Thymus (tissue), 11 donors: ENCODE data around the gene MYADML2. TPM values are rescaled to one million over a fixed set of nuclear protein-coding genes. Genes with fewer than 3 reads are reported as not detected.

Experiments used
- DNase-seq, 9 donors: peaks; one replicate each; pipeline ENCODE4 v3.0.0-alpha.2; 2013; ENCODE audit warnings: low spot score in 9 of 9, low read depth in 6 of 9, missing footprints in 1 of 9
- H3K27ac ChIP-seq, 2 donors: one replicate each; pipeline ENCODE4 v1.5.1; 2013; ENCODE audit warnings: control low read depth in 1 of 2, low read depth in 1 of 2, low read length in 1 of 2, mild to moderate bottlenecking in 1 of 2, moderate library complexity in 1 of 2
- H3K27me3 ChIP-seq, 2 donors: one replicate each; pipeline ENCODE4 v1.5.1; 2013; ENCODE audit warnings: low read length in 1 of 2; ENCODE audit not compliant: control insufficient read depth in 2 of 2, insufficient read depth in 1 of 2
- H3K36me3 ChIP-seq, 2 donors: one replicate each; pipeline ENCODE4 v1.5.1; 2013; ENCODE audit warnings: low read length in 1 of 2, mild to moderate bottlenecking in 1 of 2, moderate library complexity in 1 of 2; ENCODE audit not compliant: control insufficient read depth in 2 of 2, insufficient read depth in 2 of 2
- H3K4me1 ChIP-seq, 2 donors: one replicate each; pipeline ENCODE4 v1.5.1; 2013; ENCODE audit warnings: low read length in 2 of 2; ENCODE audit not compliant: control insufficient read depth in 2 of 2, insufficient read depth in 2 of 2
- H3K4me3 ChIP-seq, 2 donors: one replicate each; pipeline ENCODE4 v1.5.1; 2013; ENCODE audit warnings: low read length in 2 of 2, control low read depth in 1 of 2, mild to moderate bottlenecking in 1 of 2
- H3K9me3 ChIP-seq, 2 donors: one replicate each; pipeline ENCODE4 v1.5.1; 2013; ENCODE audit warnings: low read length in 1 of 2, mild to moderate bottlenecking in 1 of 2; ENCODE audit not compliant: control insufficient read depth in 2 of 2, insufficient read depth in 1 of 2
- WGBS: extraction: QIAGEN DNeasy Blood & Tissue Kit; methylation state at CpG from one replicate; pipeline ENCODE4 v1.1.7; 2013; 5-methylcytosine and 5-hydroxymethylcytosine counted together
- polyA plus RNA-seq: library from polyadenylated mRNA; stranded (reverse); fragments of 200-250 nt; gene quantifications from one replicate; pipeline ENCODE4 v1.2.3, GENCODE V29; 2013
- total RNA-seq: library from RNA; stranded (reverse); fragments of 120-200 nt; gene quantifications from one replicate; pipeline ENCODE4 v1.2.4, GENCODE V29; 2013
- donor health status: healthy.

MYADML2 gene
- total and polyA plus RNA-seq, 2 donors = 0.05 to 0.07 TPM

DNA sequence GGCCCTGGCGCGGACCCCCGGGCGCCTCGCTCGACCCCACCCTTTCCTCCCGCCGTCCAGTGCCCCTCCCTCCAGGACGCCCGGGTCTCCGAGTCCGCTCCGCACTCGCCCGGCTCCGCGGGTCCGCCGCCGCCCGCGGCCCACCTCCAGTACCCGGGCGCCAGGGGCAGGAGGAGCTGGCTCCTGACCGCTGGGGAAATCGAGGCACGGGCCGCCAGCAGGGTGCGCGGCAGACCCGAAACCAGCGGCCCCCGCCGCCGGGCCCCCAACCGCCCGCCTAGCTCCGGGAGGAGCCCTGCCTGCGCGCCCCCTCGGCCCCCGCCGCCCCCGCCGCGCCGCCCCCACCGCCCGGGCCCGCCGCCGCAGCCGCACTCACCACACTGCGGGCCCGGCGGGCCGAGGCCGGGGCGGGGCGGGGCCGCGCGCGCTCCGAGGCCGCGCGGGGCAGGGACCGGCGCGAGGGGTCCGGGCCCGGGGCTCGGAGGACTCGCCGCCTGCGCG lies 19.8 kb downstream of the MYADML2 start:
- WGBS = under 1% methylated on average over 78 of the region's 78 CpGs
- H3K4me3 ChIP-seq = peak overlapping the region; percentile 59 to 92
- DNase-seq = peak in 1 of 9 donors; percentile 28
- H3K27me3 ChIP-seq = peaks cover 20 to 51% of the 10 kb centered on the region in 2 donors
- H3K36me3 ChIP-seq = peaks cover 4 to 7% of the 10 kb centered on the region in 2 donors
- peaks cover 0 to 8% of the 10 kb centered on the region in 2 donors for H3K9me3 ChIP-seq
- peak overlapping the region in 1 of 2 donors; percentile 76 for H3K27ac ChIP-seq
- H3K4me1 ChIP-seq = peaks cover 35 to 54% of the 10 kb centered on the region in 2 donors

DNA sequence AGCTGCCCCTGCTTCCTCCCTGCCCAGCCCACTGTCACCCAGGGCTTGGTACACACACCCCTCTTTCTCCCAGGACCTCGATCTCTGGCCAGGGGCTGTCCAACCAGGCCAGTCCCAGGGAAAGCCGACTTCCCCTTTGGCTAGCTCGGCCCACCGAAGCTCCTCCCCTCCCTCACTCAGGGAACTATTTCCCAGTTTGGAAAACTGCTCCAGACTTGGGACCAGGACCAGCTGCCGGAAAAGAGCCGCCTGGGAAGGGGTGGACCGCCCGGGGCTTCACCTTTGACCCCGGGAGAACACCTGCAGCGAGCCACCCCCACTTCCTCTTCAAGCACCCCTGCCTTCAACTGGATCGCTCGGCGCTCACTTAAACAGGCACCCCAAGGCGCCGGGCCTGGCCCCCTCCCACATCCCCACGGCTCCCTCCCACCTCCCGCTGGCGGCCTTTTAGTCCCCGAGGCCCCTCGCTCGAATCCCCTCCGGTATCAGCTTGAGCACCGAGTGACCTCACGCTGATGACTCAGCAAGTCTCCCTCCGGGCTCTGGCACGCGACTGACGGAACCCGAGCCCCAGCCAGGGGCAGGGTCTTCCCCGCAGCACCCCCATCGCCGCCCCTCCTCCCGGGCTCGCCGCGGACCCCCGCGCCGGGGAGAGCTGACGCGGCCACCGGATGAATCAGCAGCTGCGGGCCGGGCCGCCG lies 20.4 kb downstream of the MYADML2 start:
- DNase-seq = peak in 4 of 9 donors; percentile 54 to 79 (median 64)
- H3K4me1 ChIP-seq = peaks cover 35 to 54% of the 10 kb centered on the region in 2 donors
- WGBS = 1% methylated on average over 46 of the region's 46 CpGs

DNA sequence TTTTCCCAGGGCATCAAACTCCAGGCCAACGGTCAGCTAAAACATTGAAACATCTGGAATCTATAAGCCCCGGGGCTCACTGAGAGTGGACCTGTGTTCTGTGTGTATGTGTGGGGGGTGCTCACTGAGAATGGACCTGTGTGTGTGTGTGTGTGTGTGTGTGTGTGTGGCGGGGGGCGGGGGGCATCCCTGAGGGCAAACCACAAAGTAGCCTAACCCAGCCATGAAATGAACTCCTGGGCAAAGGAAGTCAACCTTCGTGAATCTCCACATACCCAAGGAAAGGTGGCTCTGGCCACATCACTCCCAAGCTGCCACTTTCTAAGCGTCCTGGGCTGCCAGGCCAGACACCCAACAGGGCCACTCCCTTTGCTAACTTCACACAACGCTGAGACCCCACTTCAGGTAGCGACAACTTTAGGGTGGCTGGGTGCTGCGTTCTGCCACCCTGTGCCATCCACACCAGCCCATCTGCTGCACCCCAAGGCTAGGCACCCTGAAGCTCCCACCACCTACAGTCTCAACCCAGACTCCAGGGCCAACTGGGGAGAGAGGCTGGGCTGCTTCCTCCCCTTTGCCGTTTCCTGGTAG lies 21.1 kb downstream of the MYADML2 start:
- 78% methylated on average over 10 of the region's 10 CpGs for WGBS
- H3K4me1 ChIP-seq = peaks cover 35 to 52% of the 10 kb centered on the region in 2 donors
- H3K4me3 ChIP-seq = peak overlapping the region; percentile 59 to 92
- H3K36me3 ChIP-seq = peaks cover 9 to 16% of the 10 kb centered on the region in 2 donors
- H3K9me3 ChIP-seq = peaks cover 0 to 8% of the 10 kb centered on the region in 2 donors
- DNase-seq = peak in 1 of 9 donors; percentile 35
- H3K27me3 ChIP-seq = peaks cover 20 to 41% of the 10 kb centered on the region in 2 donors
- peak overlapping the region; percentile 76 to 78 for H3K27ac ChIP-seq

More for the DNA sequence above, 20.4 kb downstream of the MYADML2 start:
- Histone ChIP-seq H3K27ac (peak overlapping the region; percentile 76 to 78), H3K9me3 (peaks cover 0 to 8% of the 10 kb centered on the region in 2 donors), H3K4me3 (peak overlapping the region; percentile 59 to 92), H3K36me3 (peaks cover 9 to 12% of the 10 kb centered on the region in 2 donors), H3K27me3 (peaks cover 20 to 47% of the 10 kb centered on the region in 2 donors)

DNA sequence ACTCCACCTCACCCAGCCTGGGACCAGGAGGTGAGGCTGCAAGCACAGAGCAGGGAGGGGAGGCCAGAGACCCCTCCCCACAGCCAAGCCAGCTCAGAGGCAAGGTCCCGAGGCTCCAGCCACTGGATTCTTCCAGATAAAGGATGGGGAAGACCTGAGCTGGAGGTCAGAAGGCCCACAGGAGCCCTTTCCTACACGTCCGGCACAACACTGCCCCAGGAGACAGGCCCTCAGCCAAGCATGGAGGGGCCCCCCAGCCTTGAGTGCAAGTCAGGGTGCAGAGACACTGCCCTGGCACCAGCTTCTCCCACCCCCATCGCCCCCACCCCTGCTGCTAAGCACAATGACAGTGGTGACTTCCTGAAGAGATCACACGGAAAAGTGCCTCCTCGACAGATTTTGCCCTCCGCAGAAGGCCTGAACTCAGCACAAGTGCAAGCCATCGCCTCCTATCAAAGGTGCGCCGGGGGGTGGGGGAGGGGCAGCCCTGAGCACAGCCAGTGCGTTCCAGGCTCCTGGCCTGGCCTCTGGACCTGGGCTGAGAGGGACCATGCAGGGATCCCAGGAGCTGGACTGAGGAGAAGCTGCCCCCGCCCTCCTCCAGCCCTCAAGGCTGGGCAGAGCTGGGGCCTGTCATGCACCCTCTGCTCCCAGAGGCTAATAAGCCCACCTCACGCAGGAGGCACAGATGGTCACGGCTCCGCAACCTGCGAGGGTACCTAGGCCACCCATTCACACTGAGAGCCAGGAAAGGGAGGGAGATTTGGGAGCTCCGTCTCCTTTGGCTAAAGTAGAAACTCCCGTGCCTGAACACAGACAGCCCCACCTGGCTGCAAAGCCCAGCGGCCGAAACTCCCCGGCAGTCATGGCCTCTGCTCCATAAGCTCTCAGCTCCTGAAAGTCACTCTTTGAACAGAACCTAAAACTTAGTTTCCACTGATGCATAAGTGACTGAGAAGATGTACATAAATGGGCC lies 22.2 kb downstream of the MYADML2 start:
- Histone ChIP-seq H3K27me3 (peaks cover 20 to 30% of the 10 kb centered on the region in 2 donors), H3K4me1 (peaks cover 35 to 46% of the 10 kb centered on the region in 2 donors), H3K9me3 (peaks cover 0 to 8% of the 10 kb centered on the region in 2 donors), H3K4me3 (no peak overlapping the region), H3K27ac (peak overlapping the region in 1 of 2 donors; percentile 15), H3K36me3 (peaks cover 14 to 21% of the 10 kb centered on the region in 2 donors)
- peak in 3 of 9 donors; percentile 44 to 69 (median 57) for DNase-seq
- 70% methylated on average over 21 of the region's 21 CpGs for WGBS

DNA sequence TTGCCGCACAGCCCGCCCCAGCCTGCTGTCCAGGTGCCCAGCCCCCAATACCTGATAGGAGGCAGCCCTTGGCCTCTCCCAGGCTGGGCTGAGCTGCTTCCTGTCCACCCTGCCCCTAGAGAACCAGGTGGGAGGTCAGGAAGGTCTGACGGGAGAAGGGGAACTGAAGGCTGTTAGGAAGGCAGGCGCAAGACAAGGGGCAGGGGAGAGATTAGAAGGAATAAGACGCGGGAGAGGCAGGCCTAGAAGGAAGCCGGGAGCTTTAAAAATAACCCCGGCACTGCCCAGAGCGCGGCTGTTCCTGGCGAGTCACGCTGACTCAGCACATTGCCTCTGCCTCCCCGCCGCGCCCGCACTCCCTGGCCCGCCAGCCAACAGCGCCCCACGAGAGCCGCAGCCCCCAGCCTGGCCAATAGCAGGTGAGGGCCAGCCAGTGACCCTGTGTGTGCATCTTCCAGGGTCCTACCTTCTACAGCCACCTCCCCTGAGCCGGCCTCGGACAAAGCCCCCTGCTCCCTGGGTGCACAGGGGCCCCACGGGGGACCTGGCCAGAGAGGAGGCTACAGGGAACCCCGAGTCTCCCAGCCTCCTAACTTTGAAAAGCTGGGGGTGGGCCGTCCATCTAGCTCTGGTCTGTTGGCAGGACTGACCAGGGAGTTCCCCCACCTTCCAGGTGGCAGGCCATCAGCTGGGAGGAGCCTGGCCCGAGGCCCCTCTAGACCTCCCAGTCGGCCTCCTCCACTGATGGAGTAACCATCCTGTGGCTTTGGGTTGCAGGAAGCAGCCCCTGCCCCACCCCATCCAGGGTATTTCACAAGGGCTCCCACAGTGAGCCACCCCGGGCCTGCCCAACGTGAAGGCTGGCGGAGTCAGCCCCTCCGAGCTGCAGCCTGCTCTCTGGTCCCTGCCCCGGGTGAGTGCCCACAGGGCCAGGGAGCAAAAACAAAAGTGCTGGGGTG lies 23.5 kb downstream of the MYADML2 start:
- peaks cover 9 to 17% of the 10 kb centered on the region in 2 donors for H3K27me3 ChIP-seq
- peaks cover 0 to 5% of the 10 kb centered on the region in 2 donors for H3K9me3 ChIP-seq
- H3K4me1 ChIP-seq = peaks cover 34 to 43% of the 10 kb centered on the region in 2 donors
- no peak overlapping the region for H3K4me3 ChIP-seq
- WGBS = 21% methylated on average over 32 of the region's 32 CpGs
- peak overlapping the region; percentile 32 to 33 for H3K27ac ChIP-seq
- peak in 2 of 9 donors; percentile 20 to 44 for DNase-seq
- peaks cover 19 to 24% of the 10 kb centered on the region in 2 donors for H3K36me3 ChIP-seq

DNA sequence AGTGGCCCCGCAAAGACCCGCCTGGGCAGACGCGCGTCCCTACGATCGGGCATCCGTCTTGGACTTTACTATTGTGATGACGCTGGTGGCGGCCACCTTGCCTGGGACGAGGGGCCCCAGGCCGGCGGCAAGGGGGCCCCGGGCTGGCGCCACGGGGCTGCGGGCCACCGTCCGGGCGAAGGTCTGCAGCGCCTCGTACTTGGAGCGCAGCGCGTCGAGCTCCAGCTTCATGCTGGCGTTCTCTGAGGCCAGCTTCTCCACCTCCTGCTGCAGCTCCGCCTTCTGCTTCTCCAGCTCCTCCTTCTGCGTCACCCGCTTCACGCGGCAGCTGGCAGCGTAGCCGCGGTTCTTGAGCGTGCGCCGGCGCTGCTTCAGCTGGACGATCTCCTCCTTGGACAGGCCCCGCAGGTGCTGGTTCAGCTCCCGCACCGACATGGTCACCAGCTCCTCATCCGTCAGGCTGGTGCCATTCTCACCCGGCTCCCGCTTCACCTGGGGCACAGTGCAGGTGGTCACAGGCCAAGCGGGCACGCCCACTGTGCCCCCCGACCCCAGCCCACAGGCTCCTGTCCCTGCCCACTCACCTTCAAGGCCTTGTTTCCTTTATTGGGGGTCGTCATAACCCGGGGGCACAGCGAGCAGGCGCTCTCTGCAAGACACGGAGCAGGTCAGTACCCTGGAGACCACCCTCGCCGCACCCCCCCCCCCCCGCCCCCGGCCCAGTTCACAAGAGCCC lies 24.3 kb downstream of the MYADML2 start:
- H3K9me3 ChIP-seq = peaks cover 0 to 5% of the 10 kb centered on the region in 2 donors
- peaks cover 30 to 40% of the 10 kb centered on the region in 2 donors for H3K4me1 ChIP-seq
- H3K4me3 ChIP-seq = no peak overlapping the region
- DNase-seq = no peak
- H3K27ac ChIP-seq = no peak overlapping the region
- 90% methylated on average over 58 of the region's 58 CpGs for WGBS
- H3K36me3 ChIP-seq = peaks cover 19 to 24% of the 10 kb centered on the region in 2 donors
- peaks cover under 1 to 9% of the 10 kb centered on the region in 2 donors for H3K27me3 ChIP-seq

DNA sequence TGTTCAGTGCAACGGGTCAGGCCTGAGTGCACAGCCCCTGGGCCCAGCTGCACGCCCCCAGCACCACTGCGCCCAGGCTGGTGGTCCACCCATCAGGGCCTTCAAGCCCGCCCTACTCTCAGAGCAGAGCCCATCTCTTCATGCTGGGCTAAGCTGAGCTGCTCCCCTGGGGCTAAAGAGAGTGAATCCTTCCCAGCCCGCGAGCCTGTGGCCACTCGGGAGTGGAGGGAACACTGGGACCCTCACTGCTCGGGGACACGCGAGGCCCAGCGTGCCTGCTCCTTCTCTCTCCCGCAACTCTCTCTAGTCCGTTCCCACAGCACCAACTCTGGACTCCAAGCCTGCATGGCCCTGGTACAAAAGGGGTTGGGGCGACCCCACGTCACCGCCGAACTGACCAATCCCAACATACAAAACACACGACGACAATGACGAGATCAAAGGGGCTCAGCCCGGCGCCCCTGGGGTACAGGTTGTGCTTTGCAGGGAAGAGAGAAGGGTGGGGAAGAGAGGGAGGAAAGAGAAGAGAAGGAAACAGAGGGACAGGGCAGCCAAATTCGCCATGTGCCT lies 25.0 kb downstream of the MYADML2 start:
- 98% methylated on average over 23 of the region's 23 CpGs for WGBS
- peaks cover 0 to 5% of the 10 kb centered on the region in 2 donors for H3K9me3 ChIP-seq
- peaks cover 0 to 8% of the 10 kb centered on the region in 2 donors for H3K27me3 ChIP-seq

More for the DNA sequence above, 25.0 kb downstream of the MYADML2 start:
- Histone ChIP-seq H3K4me3 (no peak overlapping the region), H3K4me1 (peaks cover 34 to 44% of the 10 kb centered on the region in 2 donors), H3K27ac (no peak overlapping the region), H3K36me3 (peaks cover 19 to 24% of the 10 kb centered on the region in 2 donors)
- DNase-seq = no peak
